GM10248 (cell line): Measurements from ENCODE around the gene COL4A1.

Source experiments
- CTCF ChIA-PET: fragments of 300-600 bp; sonication (Branson Sonifier 250); formaldehyde crosslinking; extraction: SDS; loops from one replicate; lab custom pipeline; 2021; ENCODE audit warnings: antibody characterized with exemption; lab: Yijun Ruan, JAX
- POLR2A ChIA-PET: fragments of 350-650 bp; sonication (Branson Sonifier 250); formaldehyde crosslinking; extraction: SDS; loops from one replicate; lab custom pipeline; 2020; ENCODE audit warnings: antibody characterized with exemption; lab: Yijun Ruan, JAX
- DNase-seq: peaks from one replicate; pipeline ENCODE4 v3.0.0; 2012; ENCODE audit errors: extremely low spot score
- TF ChIP-seq, protein P1 (sequence below): IDR thresholded peaks from 2 replicates; pipeline ENCODE4 v1.5.1; 2012; ENCODE audit warnings: mild to moderate bottlenecking, low read depth; ENCODE audit errors: extremely low read depth, missing control alignments, control extremely low read depth

COL4A1 gene

DNA sequence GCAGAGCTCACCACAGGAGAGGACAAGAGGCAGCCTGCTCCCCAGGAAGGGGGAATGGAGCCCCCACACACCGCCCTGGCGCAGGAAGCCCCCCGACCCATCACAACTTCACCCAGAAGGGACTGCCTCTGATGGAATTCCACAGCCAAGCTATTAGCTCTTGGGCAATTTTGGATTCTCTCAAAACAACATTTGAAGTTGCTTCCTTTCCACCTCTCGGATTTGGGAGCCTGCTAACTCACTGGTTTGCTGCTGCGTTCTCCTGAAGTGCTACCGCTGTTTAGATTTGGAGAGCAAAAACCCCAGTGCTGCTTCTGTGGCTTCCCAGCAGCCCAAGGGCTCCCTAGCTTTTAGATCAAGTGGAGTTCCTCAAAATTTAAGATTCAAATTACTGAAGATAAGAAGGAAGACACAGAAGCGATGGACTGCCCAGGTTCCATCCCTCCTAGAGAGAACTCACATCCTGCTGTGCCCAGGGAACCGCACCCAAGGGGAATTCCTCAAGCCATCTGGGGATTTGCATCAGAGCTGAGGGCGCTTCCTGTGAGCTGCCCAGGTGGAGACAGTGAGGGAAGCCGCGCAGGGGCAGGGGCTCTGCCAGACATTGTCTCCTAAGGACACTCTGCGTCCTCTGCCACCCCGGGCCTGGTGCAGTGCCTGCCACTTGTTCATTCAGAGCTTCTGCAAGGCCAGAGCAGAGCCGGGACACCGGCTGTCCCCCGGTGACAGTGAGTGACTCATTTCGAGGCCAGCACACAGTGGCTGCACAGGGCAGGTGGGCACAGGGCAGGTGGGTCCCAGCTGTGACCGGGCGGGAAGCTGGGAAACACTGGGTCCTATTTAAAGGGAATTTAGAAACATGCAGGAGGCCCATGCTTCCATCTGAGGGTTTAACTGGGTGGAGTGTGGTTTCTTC is 45.5 kb downstream of the COL4A1 start:
- POLR2A ChIA-PET = no interaction called here
- CTCF ChIA-PET = interaction anchor here (1.0 to 1.3 kb wide), 2 partner anchors 16 to 182 kb away, joined by 3 to 4 read pairs; no protein-coding TSS in a partner anchor
- DNase-seq = no peak
- TF ChIP-seq, protein P1, sequence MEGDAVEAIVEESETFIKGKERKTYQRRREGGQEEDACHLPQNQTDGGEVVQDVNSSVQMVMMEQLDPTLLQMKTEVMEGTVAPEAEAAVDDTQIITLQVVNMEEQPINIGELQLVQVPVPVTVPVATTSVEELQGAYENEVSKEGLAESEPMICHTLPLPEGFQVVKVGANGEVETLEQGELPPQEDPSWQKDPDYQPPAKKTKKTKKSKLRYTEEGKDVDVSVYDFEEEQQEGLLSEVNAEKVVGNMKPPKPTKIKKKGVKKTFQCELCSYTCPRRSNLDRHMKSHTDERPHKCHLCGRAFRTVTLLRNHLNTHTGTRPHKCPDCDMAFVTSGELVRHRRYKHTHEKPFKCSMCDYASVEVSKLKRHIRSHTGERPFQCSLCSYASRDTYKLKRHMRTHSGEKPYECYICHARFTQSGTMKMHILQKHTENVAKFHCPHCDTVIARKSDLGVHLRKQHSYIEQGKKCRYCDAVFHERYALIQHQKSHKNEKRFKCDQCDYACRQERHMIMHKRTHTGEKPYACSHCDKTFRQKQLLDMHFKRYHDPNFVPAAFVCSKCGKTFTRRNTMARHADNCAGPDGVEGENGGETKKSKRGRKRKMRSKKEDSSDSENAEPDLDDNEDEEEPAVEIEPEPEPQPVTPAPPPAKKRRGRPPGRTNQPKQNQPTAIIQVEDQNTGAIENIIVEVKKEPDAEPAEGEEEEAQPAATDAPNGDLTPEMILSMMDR = no peak

DNA sequence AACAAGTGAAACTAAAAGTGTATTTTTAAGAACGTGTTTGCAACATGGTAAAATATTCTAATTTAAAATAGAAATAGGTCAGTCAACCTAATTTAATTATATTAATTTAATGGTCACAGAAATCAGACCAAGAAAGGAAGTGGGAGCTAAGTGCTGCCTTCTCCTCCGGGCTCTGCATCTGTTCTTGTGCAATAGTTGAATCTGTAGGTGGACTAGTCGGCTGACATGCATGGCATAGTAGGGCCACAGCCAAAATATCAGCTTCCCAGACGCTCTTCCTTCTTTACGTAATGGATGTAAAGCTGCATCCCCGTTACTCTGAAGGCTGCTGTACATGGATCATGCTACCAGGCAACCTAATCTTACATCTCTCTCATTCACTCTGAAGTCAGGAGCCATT is 47.3 kb downstream of the COL4A1 start:
- CTCF ChIA-PET = interaction anchor here (1.2 to 1.6 kb wide), 2 partner anchors 8 to 39 kb away, joined by 3 to 4 read pairs; no protein-coding TSS in a partner anchor

DNA sequence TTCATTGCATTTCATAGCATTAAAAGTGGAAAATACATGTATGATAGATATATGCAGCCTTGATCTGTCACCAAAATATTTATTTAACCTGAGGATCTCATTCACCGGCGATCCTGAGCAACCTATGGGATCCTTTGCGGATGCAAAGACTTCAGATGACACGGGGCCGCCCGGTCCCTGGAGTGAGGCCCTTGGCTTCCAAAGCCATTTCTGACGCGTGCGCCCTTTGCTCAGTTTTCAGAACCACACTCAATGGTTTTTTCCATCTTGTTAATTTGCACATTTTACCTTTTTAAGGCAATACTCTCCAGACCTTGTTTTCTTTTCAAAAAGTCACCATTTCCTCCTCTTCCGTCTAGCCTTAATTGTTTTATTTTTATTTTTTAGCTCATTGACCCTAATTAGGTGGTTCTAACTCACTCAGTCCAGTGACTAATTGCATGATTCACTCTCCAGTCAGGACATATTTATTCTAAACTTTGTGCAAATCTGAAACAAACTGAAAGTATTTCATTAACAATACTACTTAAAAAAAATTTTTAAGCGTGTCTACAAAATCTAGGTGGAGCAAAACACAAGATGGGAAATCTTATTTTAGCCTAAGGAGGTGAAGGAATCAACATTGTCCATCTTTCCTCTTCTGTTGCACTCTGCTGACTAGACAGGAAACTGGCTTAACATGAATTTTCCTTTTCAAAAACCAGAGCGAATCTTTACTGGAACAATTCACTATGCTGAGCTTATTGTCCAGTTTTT is 47.9 kb downstream of the COL4A1 start:
- TF ChIP-seq, protein P1 = no peak
- no peak for DNase-seq
- ChIA-PET CTCF (interaction anchor here (1.2 to 1.6 kb wide), 3 partner anchors 9 to 68 kb away, joined by 3 to 4 read pairs (median 3); no protein-coding TSS in a partner anchor), POLR2A (no interaction called here)

More for the DNA sequence above, 47.3 kb downstream of the COL4A1 start:
- TF ChIP-seq, protein P1 = no peak
- POLR2A ChIA-PET = no interaction called here
- DNase-seq = no peak

DNA sequence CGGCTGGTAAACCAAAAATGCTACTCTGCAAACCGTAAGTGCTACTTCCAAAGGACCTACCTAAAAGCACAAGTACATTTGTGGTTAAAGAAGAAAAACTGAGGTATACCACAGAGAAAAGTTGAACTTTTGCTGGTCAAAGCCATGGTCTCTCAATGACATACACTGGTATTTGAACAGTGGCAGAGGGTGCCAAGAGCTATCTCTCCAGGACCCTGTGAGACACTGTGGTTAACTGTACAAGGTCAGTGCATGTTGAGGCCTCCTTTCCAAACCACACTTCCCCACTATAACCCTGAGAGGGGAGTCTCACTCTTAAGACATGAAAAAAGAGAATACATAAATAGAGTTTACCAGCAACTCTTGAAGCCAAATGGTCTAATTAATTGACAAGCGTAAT is 49.5 kb downstream of the COL4A1 start:
- DNase-seq = no peak
- TF ChIP-seq, protein P1 = no peak
- CTCF ChIA-PET = no interaction called here
- POLR2A ChIA-PET = no interaction called here

DNA sequence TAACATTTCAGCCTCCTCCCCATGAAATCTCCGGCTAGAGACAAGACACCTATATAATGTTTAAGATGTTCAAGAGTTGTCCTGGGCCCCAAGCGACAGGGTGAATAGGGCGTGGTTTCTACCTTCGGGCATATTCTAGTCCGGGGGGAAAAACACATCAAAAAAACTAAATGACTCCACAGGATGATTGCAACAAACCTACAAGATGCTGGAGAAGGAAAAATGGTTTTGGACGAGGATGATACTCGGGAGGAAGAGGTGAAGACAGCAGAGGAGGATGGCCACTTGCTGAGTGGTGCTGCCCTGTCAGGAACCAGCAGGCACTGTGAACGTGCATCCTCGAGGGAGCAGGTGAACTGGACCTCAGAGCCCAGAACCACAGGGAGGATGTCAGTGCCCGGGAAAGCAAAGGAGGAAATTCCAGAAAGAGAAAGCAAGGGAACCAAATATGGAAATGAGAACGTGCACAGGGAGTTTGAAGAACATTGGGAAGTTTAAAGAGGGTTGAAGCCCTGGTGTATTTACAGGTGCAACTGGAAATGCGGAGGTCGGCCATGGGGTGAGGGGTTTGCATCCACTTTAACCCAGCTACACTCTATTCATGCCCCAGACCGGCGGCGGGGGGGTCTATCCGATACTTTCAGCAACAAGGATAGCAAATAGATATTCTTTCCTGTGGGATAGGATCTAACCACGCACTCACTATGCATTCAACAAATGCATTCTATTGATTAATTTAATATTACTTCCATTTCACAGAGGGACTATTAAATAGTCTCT is 50.6 kb downstream of the COL4A1 start:
- TF ChIP-seq, protein P1 = no peak
- ChIA-PET POLR2A (no interaction called here), CTCF (no interaction called here)
- no peak for DNase-seq
